TTC549 (cell line): ENCODE results near the gene TGFBI.
A peak's percentile ranks its signal among the peaks of the same experiment; 100 is the strongest.

Source experiments
- FAIRE-seq: peaks from 2 replicates; lab custom pipeline; 2012; peaks lifted over from hg19 to GRCh38; lab: Jason Lieb, UNC

Gene TGFBI

GRCh38 chr5:136004436-136004835 lies 24.4 kb upstream of the TGFBI start:
- FAIRE-seq: no peak

GRCh38 chr5:136005476-136005875 lies 23.3 kb upstream of the TGFBI start:
- FAIRE-seq: no peak

- peak; percentile 70 for FAIRE-seq
These were observed 22.6 kb upstream of the TGFBI start for GRCh38 chr5:136006164-136006563.

GRCh38 chr5:136006761-136007251 lies 22.0 kb upstream of the TGFBI start:
- peak; percentile 45 for FAIRE-seq

- no peak for FAIRE-seq
These were observed 21.5 kb upstream of the TGFBI start for GRCh38 chr5:136007271-136007670.

GRCh38 chr5:136011414-136012001 lies 17.3 kb upstream of the TGFBI start:
- FAIRE-seq: peak; percentile 98

- FAIRE-seq: no peak
These were observed 16.6 kb upstream of the TGFBI start for GRCh38 chr5:136012041-136012804.

GRCh38 chr5:136013559-136013958 lies 15.2 kb upstream of the TGFBI start:
- FAIRE-seq: peak; percentile 26

- peak; percentile 71 for FAIRE-seq
These were observed 14.5 kb upstream of the TGFBI start for GRCh38 chr5:136014049-136015002.

GRCh38 chr5:136015003-136015375 lies 13.8 kb upstream of the TGFBI start:
- FAIRE-seq: no peak

GRCh38 chr5:136015966-136016650 lies 12.7 kb upstream of the TGFBI start:
- no peak for FAIRE-seq

- peak; percentile 5 for FAIRE-seq
These were observed 11.8 kb upstream of the TGFBI start for GRCh38 chr5:136016945-136017530.

- FAIRE-seq: peak; percentile 89
These were observed 9.7 kb upstream of the TGFBI start for GRCh38 chr5:136018814-136019783.

- no peak for FAIRE-seq
These were observed 8.8 kb upstream of the TGFBI start for GRCh38 chr5:136020001-136020382.

GRCh38 chr5:136020383-136021015 lies 8.3 kb upstream of the TGFBI start:
- FAIRE-seq: peak; percentile 81

GRCh38 chr5:136021016-136021405 lies 7.8 kb upstream of the TGFBI start:
- no peak for FAIRE-seq

- FAIRE-seq: no peak
These were observed 5.8 kb upstream of the TGFBI start for GRCh38 chr5:136022965-136023364.

GRCh38 chr5:136023958-136024541 lies 4.7 kb upstream of the TGFBI start:
- FAIRE-seq: no peak

GRCh38 chr5:136025900-136026299 lies 2.9 kb upstream of the TGFBI start:
- no peak for FAIRE-seq

- FAIRE-seq: no peak
These were observed 2.2 kb upstream of the TGFBI start for GRCh38 chr5:136026636-136027035.
